Measurements from ENCODE around the gene TPX2.

TPX2 gene

GRCh38 chr20:31706607-31707257 lies 32.4 kb upstream of the TPX2 start:
- DNase-seq (ENCODE audit: low read depth in 2 of 2), result no peak

- DNase-seq (ENCODE audit: low read depth in 2 of 2), result no peak
Measured at GRCh38 chr20:31707258-31707615, 31.9 kb upstream of the TPX2 start.

GRCh38 chr20:31707994-31708735 lies 30.9 kb upstream of the TPX2 start:
- DNase-seq (ENCODE audit: low read depth in 2 of 2), result no peak

DNA sequence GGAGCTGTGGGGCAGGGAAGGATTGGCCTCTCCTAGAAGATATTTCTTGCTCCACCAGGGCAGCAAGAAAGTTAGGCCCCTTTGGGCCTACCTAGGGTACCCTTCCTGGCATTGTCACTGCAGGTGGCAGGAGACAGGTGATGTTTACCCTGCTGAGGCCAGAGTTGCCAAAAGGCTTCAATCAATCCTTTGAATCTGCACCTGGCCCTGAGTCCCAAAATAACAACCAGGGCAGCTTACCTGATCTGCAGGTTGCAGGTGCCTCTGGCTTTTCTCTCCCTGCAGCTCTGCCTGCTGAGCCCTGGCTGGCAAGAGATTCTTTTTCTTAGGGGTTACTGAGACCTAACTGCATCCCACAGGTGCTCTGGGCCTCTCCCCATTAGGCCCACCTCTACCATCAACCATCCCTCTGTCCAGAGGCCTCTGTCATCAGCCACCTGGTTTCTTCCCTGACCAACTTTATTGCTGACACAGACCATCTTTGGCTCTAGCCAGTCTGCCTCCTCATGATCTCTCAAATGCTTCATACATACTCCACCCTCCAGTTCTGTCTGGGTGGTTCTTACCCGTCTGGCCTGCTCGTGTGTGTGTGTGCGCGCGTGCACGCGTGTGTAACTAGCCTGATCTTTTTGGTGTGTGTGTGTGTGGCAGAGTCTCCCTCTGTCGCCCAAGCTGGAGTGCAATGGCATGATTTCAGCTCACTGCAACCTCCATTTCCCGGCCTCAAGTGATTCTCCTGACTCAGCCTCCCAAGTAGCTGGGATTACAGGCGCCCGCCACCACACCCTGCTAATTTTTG lies 30.2 kb upstream of the TPX2 start:
- no peak for DNase-seq (ENCODE audit: low read depth in 2 of 2)

- no peak for DNase-seq (ENCODE audit: low read depth in 2 of 2)
Measured at GRCh38 chr20:31709939-31710338, 29.2 kb upstream of the TPX2 start.

DNA sequence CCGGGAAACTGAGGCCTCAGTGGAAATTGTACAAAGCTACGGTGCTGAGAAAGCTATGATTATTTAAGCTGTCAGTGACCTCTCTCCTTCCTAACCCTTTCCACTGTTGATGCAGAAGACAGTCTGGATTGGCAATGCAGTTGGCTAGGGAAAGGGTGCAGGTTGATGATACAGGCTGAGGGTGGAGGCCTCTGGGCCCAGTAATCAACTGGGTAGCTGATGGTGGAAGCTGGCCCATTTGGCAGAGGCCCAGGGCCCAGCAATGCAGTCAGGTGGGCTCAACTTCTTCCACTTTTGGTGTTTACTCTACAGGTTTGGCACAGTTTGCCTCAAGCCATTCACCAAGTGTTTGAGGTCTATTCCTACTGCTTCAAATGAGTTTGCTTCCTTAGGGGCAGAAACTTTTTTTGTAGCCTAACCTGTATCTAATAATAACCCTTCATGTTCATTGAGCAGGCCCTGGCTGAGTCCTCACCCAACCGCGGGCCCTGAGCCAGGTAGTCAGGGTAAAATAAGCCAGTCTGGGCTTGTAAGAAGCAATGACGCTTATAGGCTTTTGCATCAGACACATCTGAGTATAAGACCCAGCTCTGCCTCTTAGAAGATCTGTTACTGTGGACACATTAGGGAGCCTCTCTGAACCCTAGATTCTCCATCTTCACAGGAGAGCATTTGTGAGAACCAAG lies 28.5 kb upstream of the TPX2 start:
- DNase-seq (ENCODE audit: low read depth in 2 of 2), result no peak

GRCh38 chr20:31711179-31712111 lies 27.6 kb upstream of the TPX2 start:
- DNase-seq (ENCODE audit: low read depth in 2 of 2), result no peak

DNA sequence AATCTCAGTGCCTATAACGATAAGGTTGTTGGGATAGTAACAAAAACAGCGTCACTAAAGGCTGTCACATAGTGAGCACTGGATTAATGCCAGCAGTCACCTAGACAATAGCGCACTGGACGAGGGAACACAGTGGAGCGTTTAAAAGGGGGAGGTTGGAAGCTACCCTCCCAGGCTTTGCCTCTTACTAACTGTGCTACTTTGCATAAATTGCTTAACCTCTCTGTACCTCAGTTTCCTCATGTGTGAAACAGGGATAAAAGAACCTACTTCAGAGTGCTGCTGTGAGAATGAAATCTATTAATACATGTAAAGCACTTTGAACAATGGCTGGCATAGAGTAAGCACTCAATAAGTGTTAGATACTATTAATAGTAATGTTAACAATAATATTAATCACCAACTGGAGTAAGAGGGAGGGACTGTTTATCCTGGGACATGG lies 27.0 kb upstream of the TPX2 start:
- no peak for DNase-seq (ENCODE audit: low read depth in 2 of 2)

GRCh38 chr20:31712564-31713311 lies 26.4 kb upstream of the TPX2 start:
- no peak for DNase-seq (ENCODE audit: low read depth in 2 of 2)

DNA sequence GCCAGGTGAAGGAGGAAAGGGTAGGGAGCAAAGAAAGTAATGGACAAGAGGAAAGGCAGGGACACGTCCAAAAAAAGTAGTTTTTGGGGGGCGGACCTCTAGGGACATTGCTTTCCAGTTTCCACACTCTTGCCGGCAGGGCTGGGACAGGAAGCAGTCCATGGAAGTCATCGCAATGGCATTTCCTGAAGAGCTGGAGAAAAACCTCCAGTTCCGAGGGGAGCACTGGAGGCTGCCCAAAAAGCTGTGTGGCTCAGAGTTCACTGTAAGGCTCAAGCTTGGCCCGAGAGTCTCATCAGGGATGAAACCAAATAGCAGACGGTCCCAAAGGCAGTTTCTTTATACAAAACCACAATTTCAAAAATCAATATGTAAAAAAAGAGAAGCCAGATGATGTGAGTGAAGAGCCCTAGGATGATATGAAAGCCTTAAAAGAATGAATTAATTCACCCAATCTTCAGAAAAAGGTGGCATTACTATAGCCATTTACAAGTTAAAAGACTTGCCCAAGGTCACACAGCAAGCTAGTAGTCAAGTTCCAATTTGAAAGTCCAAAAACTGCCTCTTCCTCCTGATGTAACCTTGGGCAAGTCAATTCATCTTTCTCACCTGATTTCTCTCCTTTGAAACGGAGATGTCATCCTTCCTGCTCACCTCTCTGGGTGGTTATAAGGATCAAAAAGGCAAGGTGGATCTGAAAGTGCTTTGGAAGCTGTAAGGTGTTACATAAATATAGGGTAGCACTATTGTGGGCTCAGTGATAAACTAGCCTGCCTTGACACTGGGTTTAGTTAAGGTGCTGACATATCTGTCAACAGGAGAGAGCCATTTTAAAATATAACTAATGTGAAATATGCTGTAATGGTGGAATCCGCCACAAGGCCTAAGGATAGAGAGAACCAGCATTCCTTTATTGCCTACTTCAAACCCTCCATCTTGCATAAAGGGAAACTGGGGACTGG lies 25.5 kb upstream of the TPX2 start:
- DNase-seq (ENCODE audit: low read depth in 2 of 2), result no peak

GRCh38 chr20:31715766-31716165 lies 23.3 kb upstream of the TPX2 start:
- DNase-seq (ENCODE audit: low read depth in 2 of 2), result no peak

DNA sequence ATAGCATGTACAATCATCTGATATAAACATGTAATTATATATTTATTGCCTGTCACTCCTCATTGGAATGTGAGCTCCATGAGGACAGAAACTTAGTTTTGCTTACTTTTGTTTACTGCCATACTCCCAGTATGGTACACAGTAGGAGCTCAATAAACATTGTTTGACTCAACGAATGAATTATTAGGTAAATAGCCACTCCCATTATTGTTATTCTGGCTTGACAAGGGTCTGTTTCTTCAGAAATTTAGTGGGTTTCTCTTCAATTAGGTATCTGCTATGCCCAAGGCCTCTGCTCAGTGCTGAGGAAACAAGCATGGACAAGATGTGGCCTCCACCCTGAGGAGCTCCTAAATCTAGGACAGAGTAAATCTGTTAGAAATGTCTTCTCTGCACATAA lies 22.7 kb upstream of the TPX2 start:
- no peak for DNase-seq (ENCODE audit: low read depth in 2 of 2)

GRCh38 chr20:31716818-31717477 lies 22.1 kb upstream of the TPX2 start:
- DNase-seq (ENCODE audit: low read depth in 2 of 2), result no peak

DNA sequence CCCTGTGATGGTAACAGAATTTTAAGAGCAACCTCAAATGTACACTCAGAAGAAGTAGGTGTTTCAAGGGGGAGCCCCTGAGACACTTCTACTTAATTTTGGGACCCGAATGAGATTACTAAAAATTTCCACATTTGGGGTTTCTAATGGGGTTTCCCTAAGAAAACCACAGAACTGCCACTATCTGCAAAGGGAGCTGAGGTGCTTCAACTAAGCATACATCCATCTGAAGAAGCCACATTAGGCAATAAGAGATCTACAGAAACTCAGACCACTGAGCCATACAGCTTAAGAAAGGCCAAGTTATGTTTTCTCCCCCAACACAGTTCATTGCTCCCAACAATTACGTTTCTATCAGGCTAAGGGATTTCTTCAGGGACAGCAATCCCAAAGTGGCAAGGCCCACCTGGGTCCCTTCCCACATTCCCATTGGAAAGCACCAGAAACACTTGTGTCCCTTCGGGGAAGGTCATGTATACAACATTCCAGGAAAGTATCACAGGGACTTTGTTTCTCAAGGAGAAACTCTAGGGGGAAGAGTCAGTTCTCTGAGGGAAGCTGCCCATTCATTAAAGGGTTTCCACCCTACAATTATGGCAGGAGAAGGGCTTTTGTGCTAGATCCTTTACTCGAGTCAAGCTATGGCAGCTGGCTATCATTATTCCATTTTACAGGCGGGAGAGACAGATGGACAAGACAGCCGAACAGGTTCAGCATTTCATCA lies 21.4 kb upstream of the TPX2 start:
- DNase-seq (ENCODE audit: low read depth in 2 of 2), result peak in 1 of 2 donors; percentile 33

- no peak for DNase-seq (ENCODE audit: low read depth in 2 of 2)
Measured at GRCh38 chr20:31718952-31719643, 20.0 kb upstream of the TPX2 start.

- DNase-seq (ENCODE audit: low read depth in 2 of 2), result no peak
Measured at GRCh38 chr20:31719644-31720485, 19.2 kb upstream of the TPX2 start.

Data from stimulated activated CD8-positive, alpha-beta memory T cell treated with anti-CD3 and anti-CD28 coated beads, Interleukin-7, amount 100 ng/mL, for 4 hours (primary cell).